SJCRH30 (cell line): ENCODE results near the gene CRTC3. TPM values are rescaled to one million over a fixed set of nuclear protein-coding genes. Genes with fewer than 3 reads are reported as not detected.

Experiments
- DNase-seq, 2 experiments: peaks; one replicate each; pipeline ENCODE4 v3.0.0-alpha.2; 2015 to 2020
- H3K27ac ChIP-seq: fragments of 250-450 bp; sonication (Bioruptor Pico); 2 replicates; pipeline ENCODE4 v1.5.1; 2020; ENCODE audit warnings: mild to moderate bottlenecking, moderate library complexity
- H3K27me3 ChIP-seq: fragments of 250-450 bp; sonication (Bioruptor Pico); 2 replicates; pipeline ENCODE4 v1.5.1; 2020; ENCODE audit warnings: mild to moderate bottlenecking, moderate library complexity
- H3K36me3 ChIP-seq: fragments of 250-450 bp; sonication (Bioruptor Pico); 2 replicates; pipeline ENCODE4 v1.5.1; 2020; ENCODE audit warnings: mild to moderate bottlenecking, moderate library complexity
- H3K4me1 ChIP-seq: fragments of 250-450 bp; sonication (Bioruptor Pico); 2 replicates; pipeline ENCODE4 v1.5.1; 2020; ENCODE audit warnings: mild to moderate bottlenecking, moderate library complexity
- H3K4me3 ChIP-seq: fragments of 250-450 bp; sonication (Bioruptor Pico); 2 replicates; pipeline ENCODE4 v1.5.1; 2020; ENCODE audit warnings: mild to moderate bottlenecking, moderate library complexity
- H3K9me3 ChIP-seq: fragments of 250-450 bp; sonication (Bioruptor Pico); replicated peaks from 2 replicates; pipeline ENCODE4 v1.5.1; 2020; ENCODE audit warnings: mild to moderate bottlenecking, moderate library complexity
- total RNA-seq: library from RNA; depleted of rRNA; stranded (reverse); fragments of >200 nt; shearing (Covaris generic); gene quantifications from 2 replicates; pipeline ENCODE4 v1.2.3, GENCODE V29; 2014

Gene CRTC3
- total RNA-seq, 1 experiment from 2014 or later: 15.5 TPM

DNA sequence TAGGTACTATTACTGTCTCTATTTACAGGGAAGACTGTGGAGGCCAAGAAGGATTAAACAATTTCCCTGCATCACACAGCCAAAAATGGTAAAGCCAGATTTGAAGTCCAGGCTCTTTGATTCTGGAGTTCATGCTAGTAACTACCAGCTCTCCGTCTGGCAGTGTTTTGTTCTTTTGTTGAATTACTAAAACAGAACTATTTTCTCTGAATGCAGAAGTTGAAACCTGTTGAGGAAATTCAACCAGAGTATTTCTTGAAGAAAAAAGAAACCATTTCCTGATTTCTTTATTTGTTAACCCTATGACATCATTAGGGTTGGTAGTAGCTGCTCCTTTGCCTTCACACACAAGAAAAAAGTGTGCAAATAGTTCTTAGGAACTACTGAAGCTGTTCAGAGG, 34.3 kb downstream of the CRTC3 start:
- Histone ChIP-seq H3K4me3 (no peak overlapping the region), H3K36me3 (no peaks in the 10 kb centered on the region)

DNA sequence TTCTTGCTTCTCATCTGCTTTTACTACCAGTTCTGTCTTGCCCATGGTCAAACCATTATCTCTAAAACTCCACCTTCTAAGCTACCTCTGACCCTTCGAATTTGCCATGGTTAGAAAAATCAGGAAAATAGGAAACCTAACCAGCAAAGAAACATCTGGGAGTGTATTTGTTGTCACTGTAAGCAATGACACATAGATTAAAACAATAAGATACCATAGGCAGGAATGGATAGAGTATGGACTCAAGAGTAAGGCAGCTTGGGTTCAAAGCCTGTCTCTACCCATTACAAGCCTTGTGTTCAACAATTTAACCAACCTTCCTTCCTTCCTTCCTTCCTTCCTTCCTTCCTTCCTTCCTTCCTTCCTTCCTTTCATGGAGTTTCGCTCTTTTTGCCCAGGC, 34.9 kb downstream of the CRTC3 start:
- Histone ChIP-seq H3K4me1 (no peaks in the 10 kb centered on the region), H3K4me3 (no peak overlapping the region), H3K36me3 (no peaks in the 10 kb centered on the region), H3K27me3 (no peaks in the 10 kb centered on the region), H3K9me3 (no peaks in the 10 kb centered on the region), H3K27ac (no peak overlapping the region)
- DNase-seq: no peak

More for the DNA sequence above, 34.3 kb downstream of the CRTC3 start:
- H3K9me3 ChIP-seq: no peaks in the 10 kb centered on the region
- DNase-seq: no peak
- no peaks in the 10 kb centered on the region for H3K27me3 ChIP-seq
- no peaks in the 10 kb centered on the region for H3K4me1 ChIP-seq
- H3K27ac ChIP-seq: no peak overlapping the region

DNA sequence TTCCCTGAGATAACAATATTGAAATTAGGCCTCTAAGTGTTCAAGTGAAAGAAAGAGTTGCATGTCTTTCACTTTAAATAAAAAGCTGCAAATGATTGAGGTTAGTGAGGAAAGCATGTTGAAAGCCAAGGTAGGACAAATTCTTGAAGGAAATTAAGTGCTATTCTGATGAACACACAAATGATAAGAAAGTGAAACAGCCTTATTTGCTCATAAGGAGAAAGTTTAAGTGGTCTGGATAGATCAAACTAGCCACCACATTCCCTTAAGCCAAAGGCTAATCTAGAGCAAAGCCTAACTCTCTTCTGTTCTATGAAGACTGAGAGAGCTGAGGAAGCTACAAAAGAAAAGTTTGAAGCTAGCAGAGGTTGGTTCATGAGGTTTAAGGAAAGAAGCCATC, 36.1 kb downstream of the CRTC3 start:
- no peak overlapping the region for H3K4me3 ChIP-seq
- no peak for DNase-seq
- no peaks in the 10 kb centered on the region for H3K27me3 ChIP-seq
- no peaks in the 10 kb centered on the region for H3K4me1 ChIP-seq
- no peaks in the 10 kb centered on the region for H3K9me3 ChIP-seq
- H3K27ac ChIP-seq: no peak overlapping the region
- H3K36me3 ChIP-seq: no peaks in the 10 kb centered on the region

DNA sequence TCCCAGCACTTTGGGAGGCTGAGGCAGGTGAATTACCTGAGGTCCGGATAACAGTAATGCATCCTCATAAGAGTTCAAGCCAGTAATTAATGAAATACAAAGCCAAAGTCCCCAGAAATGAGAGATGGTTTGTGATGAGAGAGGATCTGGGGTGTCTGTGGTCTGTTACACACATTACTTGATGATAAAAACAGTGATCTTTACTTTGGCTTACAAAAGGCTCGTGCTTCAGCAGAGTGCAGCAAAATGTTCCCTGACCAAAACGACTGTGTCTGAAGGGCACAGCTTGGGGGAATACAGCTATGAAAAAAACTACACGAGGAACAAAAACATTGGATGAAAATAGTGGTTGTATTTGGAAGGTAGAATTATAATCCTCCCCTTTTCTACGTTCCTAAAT, 40.9 kb downstream of the CRTC3 start:
- Histone ChIP-seq H3K27me3 (no peaks in the 10 kb centered on the region), H3K4me3 (no peak overlapping the region), H3K36me3 (no peaks in the 10 kb centered on the region), H3K27ac (no peak overlapping the region), H3K9me3 (no peaks in the 10 kb centered on the region), H3K4me1 (no peaks in the 10 kb centered on the region)
- no peak for DNase-seq

DNA sequence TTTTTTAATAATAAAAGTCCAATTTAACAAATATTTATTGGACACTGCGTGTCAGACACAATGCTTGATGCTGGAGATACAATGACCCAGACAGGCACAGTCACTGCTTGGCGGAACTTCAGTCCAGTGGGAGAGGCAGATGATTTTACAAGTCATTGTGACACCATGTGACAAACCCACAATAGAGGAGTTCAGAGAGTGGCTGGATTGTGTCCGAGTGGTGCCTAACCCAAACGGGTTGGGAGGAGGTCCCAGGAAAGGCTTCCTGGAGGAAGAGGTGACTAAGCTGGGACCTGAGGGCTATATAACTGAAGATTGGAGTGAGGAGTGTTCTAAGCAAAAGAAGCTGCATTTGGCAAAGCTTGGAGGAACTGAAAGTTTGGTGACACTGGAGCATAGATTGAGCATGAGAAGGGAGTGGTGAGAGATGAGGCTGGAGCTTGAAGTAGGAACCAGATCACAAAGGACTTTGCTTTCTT, 41.4 kb downstream of the CRTC3 start:
- Histone ChIP-seq H3K36me3 (no peaks in the 10 kb centered on the region), H3K4me3 (no peak overlapping the region), H3K9me3 (no peaks in the 10 kb centered on the region), H3K4me1 (no peaks in the 10 kb centered on the region), H3K27ac (no peak overlapping the region), H3K27me3 (no peaks in the 10 kb centered on the region)
- no peak for DNase-seq

DNA sequence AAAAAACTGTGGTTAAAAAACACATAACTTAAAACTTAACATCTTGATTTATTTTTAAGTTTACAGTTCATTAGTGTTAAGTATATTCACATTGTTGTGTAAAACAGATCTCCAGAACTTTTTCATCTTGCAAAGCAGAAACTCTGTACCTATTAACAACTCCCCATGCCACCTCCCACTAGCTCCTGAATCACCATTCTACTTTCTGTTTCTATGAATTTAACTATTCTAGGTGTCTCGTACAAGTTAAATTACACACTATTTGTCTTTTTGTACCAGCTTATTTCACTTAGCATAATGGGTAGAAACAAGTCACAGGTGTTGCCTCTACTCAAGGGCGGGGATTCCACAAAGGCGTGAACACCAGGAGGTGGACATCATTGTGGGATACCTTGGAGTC, 43.2 kb downstream of the CRTC3 start:
- Histone ChIP-seq H3K27me3 (no peaks in the 10 kb centered on the region), H3K27ac (no peak overlapping the region), H3K36me3 (no peaks in the 10 kb centered on the region), H3K9me3 (no peaks in the 10 kb centered on the region), H3K4me1 (no peaks in the 10 kb centered on the region), H3K4me3 (no peak overlapping the region)
- DNase-seq: no peak

DNA sequence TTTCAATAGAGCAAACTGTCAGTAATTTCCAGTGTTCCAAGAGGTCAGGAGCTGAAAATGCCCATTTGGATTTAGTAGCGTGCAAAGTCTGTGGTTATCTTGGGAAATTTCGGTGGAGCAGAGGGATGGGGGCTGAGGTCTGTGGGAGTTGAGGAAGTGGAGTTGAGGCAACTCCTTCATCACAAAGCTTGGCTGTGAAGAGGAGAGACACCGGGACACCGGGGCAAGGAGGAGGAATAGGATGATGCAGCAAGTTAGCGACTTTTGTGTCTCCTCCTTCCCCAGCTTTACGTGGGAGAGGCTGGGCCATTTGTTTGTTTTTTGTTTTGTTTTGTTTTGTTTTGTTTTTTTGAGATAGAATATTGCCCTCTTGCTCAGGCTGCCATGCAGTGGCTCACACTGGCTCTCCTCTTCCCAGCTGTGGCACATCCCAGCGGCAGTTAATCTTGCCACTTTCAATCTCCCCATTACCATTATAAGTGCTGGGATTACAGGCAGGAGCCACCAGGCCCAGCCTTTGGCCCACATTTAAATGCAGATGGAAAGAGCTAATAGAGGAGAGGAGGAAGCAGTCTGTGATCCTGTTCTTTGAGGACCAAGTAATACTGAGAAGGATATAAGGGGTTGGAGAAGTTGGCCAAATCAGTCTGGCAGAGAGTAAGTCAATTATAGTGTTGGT, 47.1 kb downstream of the CRTC3 start:
- Histone ChIP-seq H3K36me3 (no peaks in the 10 kb centered on the region), H3K4me1 (no peaks in the 10 kb centered on the region), H3K4me3 (no peak overlapping the region), H3K9me3 (no peaks in the 10 kb centered on the region), H3K27ac (no peak overlapping the region), H3K27me3 (no peaks in the 10 kb centered on the region)
- DNase-seq: no peak

DNA sequence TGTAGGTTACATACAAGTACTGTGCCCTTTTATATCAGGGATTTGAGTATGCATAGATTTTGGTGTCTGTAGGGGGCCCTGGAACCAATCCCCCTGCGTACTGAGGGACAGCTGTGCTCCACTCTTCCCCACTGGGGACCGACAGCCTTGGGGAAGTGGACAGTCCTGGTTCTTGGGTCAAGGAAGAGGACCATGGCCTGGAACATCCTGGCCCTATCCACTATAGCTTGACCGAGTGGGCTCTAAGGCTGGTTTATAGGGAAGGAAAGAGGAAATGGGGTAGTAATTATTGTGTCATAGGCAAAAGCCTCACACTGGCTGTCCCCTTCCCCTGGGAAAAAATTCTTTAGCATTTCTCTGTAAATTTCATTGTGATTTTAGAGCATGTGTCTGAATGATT, 49.5 kb downstream of the CRTC3 start:
- Histone ChIP-seq H3K4me1 (no peaks in the 10 kb centered on the region), H3K27ac (no peak overlapping the region), H3K27me3 (no peaks in the 10 kb centered on the region), H3K36me3 (no peaks in the 10 kb centered on the region), H3K4me3 (no peak overlapping the region), H3K9me3 (no peaks in the 10 kb centered on the region)
- no peak for DNase-seq

DNA sequence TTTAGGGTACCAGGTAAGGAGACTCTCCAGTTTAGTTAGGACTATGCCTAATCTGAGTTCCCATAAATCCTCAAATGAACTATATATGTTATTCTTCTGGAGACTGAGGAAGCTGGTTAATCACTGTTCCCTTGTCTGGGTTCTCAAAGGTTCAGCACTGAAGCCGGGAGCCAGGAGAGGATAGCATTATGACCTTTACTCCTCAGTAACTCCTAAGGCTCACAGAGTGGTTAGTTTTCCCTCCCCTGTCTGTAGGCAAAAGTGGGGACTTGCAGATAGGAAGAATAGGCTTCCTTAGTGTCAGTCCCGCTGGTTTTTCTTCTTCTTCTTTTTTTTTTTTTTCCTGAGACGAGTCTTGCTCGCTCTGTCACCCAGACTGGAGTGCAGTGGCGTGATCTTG, 50.4 kb downstream of the CRTC3 start:
- no peak for DNase-seq
- H3K27me3 ChIP-seq: no peaks in the 10 kb centered on the region
- H3K27ac ChIP-seq: no peak overlapping the region
- no peaks in the 10 kb centered on the region for H3K4me1 ChIP-seq
- no peak overlapping the region for H3K4me3 ChIP-seq
- H3K9me3 ChIP-seq: no peaks in the 10 kb centered on the region
- H3K36me3 ChIP-seq: no peaks in the 10 kb centered on the region

DNA sequence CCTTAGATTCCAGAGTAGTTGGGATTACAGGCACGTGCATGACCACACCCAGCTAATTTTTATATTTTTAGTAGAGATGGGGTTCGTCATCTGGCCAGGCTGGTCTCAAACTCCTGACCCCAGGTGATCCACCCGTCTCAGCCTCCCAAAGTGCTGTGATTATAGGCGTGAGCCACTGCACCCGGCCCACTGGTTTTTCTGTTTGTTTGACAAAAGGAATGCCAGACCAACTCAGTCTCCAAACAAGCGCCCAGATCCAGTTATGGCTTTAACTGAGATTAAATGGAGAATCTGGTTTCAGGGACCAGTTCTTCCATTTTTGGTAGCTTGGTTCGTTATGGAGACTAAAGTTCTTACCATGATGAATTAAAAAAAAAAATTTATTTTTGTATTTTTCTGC, 50.8 kb downstream of the CRTC3 start:
- DNase-seq: no peak
- Histone ChIP-seq H3K27me3 (no peaks in the 10 kb centered on the region), H3K4me3 (no peak overlapping the region), H3K9me3 (no peaks in the 10 kb centered on the region), H3K36me3 (no peaks in the 10 kb centered on the region), H3K27ac (no peak overlapping the region), H3K4me1 (no peaks in the 10 kb centered on the region)

DNA sequence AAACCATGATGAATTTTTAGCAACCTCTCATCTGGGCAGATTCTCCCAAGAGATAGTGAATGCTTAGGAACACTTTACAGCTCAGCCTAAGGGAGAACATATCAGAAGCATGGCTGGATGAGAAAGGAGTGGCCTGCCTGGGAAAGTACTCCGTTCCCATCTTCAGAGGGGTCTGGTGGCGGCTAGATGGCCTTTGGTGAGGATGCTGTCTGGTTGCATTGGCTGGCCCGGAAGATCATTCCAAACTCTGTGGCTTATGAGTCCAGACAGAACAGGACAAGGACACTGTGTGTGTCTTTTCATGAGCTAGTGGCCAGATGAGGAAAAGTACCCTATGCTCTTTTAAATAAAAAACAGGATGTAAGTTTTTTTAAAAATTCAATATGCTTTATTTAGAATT, 51.2 kb downstream of the CRTC3 start:
- H3K36me3 ChIP-seq: no peaks in the 10 kb centered on the region
- H3K27me3 ChIP-seq: no peaks in the 10 kb centered on the region
- H3K4me1 ChIP-seq: no peaks in the 10 kb centered on the region
- DNase-seq: no peak
- H3K4me3 ChIP-seq: no peak overlapping the region
- H3K27ac ChIP-seq: no peak overlapping the region
- H3K9me3 ChIP-seq: no peaks in the 10 kb centered on the region

DNA sequence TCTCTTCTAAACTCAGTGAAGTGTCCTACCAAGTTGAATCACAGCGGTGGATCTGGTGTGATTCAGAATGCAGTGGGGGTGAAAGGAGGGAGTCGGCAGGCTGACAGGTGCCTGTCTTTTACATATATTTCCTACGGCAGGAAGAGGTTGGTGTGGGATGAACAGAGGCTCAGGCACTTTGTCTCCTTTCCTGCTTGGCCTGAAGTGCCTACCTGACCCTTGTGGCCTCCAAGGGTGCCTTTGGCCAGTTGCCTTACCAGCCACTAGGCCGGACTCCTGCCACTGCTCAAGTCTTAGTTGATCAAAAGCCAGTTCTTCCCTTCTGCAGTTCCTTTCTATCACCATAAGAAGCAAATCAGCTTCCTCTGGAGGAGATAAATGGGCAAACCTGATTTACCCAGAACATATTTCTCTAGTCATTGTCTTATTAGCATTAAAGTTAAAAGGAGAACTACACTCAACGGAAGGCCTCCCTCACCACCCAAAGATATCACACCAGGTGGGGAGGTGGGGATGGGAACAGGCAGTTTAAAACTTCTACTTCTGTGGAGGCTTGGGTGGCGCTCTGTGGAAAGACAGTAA, 52.1 kb downstream of the CRTC3 start:
- Histone ChIP-seq H3K4me3 (no peak overlapping the region), H3K4me1 (no peaks in the 10 kb centered on the region), H3K9me3 (no peaks in the 10 kb centered on the region), H3K36me3 (no peaks in the 10 kb centered on the region), H3K27ac (no peak overlapping the region), H3K27me3 (no peaks in the 10 kb centered on the region)
- DNase-seq: no peak

DNA sequence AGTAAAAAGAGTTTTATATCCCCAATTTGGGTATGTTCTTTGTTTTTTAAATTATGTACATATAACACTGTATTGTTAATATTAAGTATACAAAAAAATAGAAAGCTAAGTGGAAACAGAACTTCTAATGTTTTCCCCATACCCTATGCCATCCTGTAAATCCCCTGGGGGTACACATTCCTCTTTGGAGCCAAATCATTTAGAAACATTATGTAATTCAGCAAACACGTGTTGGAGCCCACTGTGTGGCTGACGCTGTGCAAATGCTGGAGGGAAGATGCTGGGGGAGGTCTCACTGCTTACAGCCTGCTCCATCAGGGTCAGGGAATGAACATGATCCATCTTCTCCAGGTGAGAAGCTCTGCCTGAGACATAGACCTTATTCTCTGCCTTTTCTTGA, 52.8 kb downstream of the CRTC3 start:
- no peak for DNase-seq
- Histone ChIP-seq H3K27me3 (no peaks in the 10 kb centered on the region), H3K9me3 (no peaks in the 10 kb centered on the region), H3K4me3 (no peak overlapping the region), H3K4me1 (no peaks in the 10 kb centered on the region), H3K36me3 (no peaks in the 10 kb centered on the region), H3K27ac (no peak overlapping the region)

DNA sequence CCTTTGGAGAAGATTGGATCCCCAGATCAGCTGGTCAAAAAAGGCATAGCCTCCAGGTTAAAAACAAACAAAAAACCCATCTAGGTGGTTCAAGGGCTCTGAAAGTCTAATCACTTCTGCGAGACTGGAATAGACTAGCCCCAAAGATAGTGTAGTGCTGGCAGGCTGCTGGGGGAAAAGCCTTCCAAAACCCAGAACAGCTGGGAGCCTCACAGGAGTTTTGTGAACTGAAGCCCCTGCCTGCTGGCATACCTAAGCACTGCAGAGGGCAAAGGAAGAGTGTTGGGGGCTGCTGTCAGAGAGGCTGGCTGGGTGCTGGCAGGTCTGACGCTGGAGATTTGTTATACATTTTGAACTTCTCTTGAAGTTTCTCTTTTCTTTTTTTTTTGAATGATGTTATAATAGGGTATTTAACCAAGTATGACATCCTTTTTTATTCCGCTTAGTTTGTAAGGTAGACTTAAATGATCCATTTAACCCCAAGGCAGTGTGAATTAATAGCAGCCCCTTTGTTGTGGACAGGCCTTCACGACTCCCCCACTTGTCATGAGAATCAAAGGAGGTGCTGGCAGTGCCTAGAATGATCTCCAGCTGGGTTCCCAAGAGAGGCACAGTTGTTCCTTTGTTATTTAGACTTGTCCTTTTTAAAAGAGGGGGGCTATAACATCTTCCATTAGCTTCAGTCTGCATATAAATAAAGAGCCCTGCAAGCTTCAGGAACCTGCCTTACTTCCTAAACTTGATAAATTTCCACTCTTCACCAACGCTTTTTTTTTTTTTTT, 53.9 kb downstream of the CRTC3 start:
- no peak overlapping the region for H3K27ac ChIP-seq
- DNase-seq: peak in 1 of 2 experiments; percentile 18

DNA sequence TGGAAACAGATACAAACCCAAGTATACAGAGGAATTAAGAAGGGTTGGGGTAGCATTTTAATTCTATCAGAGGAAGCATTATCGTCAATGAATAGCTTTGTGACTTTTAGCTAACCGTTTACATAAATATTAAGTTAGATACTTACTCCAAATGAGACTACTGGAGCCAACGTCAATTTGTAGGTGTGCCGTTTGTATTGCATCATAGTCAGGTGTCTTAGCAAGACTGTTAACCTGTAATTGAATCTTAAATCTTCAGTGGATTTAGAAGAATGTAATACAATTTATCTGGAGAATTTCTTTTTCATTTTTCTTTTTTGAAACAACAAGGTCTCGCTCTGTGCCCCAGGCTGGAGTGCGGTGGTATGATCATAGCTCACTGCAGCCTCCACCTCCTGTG, 55.1 kb downstream of the CRTC3 start:
- no peak overlapping the region for H3K27ac ChIP-seq
- H3K36me3 ChIP-seq: no peaks in the 10 kb centered on the region
- H3K9me3 ChIP-seq: no peaks in the 10 kb centered on the region
- no peak overlapping the region for H3K4me3 ChIP-seq
- no peak for DNase-seq
- H3K27me3 ChIP-seq: no peaks in the 10 kb centered on the region
- H3K4me1 ChIP-seq: no peaks in the 10 kb centered on the region

More for the DNA sequence above, 53.9 kb downstream of the CRTC3 start:
- H3K4me3 ChIP-seq: no peak overlapping the region
- no peaks in the 10 kb centered on the region for H3K4me1 ChIP-seq
- no peaks in the 10 kb centered on the region for H3K9me3 ChIP-seq
- no peaks in the 10 kb centered on the region for H3K27me3 ChIP-seq
- H3K36me3 ChIP-seq: no peaks in the 10 kb centered on the region
